Measurements from ENCODE around the gene STX3.

- no peak for TF ChIP-seq ZMYM3 (CRISPR knock-in tag; IDR thresholded peaks at IDR 0.05)
- no peak for TF ChIP-seq CTCF (CRISPR knock-in tag; IDR thresholded peaks at IDR 0.05)
- TF ChIP-seq, protein P1, sequence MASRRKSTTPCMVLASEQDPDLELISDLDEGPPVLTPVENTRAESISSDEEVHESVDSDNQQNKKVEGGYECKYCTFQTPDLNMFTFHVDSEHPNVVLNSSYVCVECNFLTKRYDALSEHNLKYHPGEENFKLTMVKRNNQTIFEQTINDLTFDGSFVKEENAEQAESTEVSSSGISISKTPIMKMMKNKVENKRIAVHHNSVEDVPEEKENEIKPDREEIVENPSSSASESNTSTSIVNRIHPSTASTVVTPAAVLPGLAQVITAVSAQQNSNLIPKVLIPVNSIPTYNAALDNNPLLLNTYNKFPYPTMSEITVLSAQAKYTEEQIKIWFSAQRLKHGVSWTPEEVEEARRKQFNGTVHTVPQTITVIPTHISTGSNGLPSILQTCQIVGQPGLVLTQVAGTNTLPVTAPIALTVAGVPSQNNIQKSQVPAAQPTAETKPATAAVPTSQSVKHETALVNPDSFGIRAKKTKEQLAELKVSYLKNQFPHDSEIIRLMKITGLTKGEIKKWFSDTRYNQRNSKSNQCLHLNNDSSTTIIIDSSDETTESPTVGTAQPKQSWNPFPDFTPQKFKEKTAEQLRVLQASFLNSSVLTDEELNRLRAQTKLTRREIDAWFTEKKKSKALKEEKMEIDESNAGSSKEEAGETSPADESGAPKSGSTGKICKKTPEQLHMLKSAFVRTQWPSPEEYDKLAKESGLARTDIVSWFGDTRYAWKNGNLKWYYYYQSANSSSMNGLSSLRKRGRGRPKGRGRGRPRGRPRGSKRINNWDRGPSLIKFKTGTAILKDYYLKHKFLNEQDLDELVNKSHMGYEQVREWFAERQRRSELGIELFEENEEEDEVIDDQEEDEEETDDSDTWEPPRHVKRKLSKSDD (CRISPR knock-in tag; IDR thresholded peaks at IDR 0.05; ENCODE audit: low read depth): no peak
- TF ChIP-seq TERF1 (CRISPR knock-in tag; IDR thresholded peaks at IDR 0.05): no peak
- TF ChIP-seq ZNF232 (CRISPR knock-in tag; IDR thresholded peaks at IDR 0.05; ENCODE audit: borderline replicate concordance): no peak
- TF ChIP-seq RFX5 (IDR thresholded peaks at IDR 0.05; ENCODE audit: low read depth, low read length): no peak
- no peak for TF ChIP-seq ZNF556 (CRISPR knock-in tag; IDR thresholded peaks at IDR 0.05; ENCODE audit: borderline replicate concordance)
- TF ChIP-seq ZNF274 (CRISPR knock-in tag; IDR thresholded peaks at IDR 0.05): no peak
- no peak for TF ChIP-seq ZNF460 (CRISPR knock-in tag; IDR thresholded peaks at IDR 0.05; ENCODE audit: borderline replicate concordance)
- TF ChIP-seq, protein P2, sequence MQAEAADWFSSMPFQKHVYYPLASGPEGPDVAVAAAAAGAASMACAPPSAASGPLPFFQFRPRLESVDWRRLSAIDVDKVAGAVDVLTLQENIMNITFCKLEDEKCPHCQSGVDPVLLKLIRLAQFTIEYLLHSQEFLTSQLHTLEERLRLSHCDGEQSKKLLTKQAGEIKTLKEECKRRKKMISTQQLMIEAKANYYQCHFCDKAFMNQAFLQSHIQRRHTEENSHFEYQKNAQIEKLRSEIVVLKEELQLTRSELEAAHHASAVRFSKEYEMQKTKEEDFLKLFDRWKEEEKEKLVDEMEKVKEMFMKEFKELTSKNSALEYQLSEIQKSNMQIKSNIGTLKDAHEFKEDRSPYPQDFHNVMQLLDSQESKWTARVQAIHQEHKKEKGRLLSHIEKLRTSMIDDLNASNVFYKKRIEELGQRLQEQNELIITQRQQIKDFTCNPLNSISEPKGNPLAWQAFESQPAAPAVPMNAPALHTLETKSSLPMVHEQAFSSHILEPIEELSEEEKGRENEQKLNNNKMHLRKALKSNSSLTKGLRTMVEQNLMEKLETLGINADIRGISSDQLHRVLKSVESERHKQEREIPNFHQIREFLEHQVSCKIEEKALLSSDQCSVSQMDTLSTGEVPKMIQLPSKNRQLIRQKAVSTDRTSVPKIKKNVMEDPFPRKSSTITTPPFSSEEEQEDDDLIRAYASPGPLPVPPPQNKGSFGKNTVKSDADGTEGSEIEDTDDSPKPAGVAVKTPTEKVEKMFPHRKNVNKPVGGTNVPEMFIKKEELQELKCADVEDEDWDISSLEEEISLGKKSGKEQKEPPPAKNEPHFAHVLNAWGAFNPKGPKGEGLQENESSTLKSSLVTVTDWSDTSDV (CRISPR knock-in tag; IDR thresholded peaks at IDR 0.05): no peak
- no peak for TF ChIP-seq EEA1 (CRISPR knock-in tag; IDR thresholded peaks at IDR 0.05; ENCODE audit: borderline replicate concordance)
- no peak for TF ChIP-seq ZNF280B (CRISPR knock-in tag; IDR thresholded peaks at IDR 0.05; ENCODE audit: borderline replicate concordance)
- no peak for TF ChIP-seq FOXJ3 (CRISPR knock-in tag; IDR thresholded peaks at IDR 0.05; ENCODE audit: borderline replicate concordance)
These were observed 58.2 kb downstream of the STX3 start for GRCh38 chr11:59813364-59813763.
